H9 (cell line): ENCODE measurements around the gene BCL2L1. TPM values are rescaled to one million over a fixed set of nuclear protein-coding genes. Genes with fewer than 3 reads are reported as not detected.

ENCODE experiments used
- DNase-seq: peaks from one replicate; pipeline ENCODE4 v3.0.0-alpha.2; 2017
- H2AFZ ChIP-seq: one replicate; pipeline ENCODE4 v1.6.1; 2013; ENCODE audit warnings: mild to moderate bottlenecking, low read length, control low read depth, moderate library complexity
- H2AK5ac ChIP-seq: 2 replicates; pipeline ENCODE4 v1.6.1; 2013; ENCODE audit warnings: low read length, control low read depth, mixed read lengths; ENCODE audit not compliant: insufficient read length
- H2BK120ac ChIP-seq: one replicate; pipeline ENCODE4 v1.6.1; 2013; ENCODE audit warnings: low read depth, mild to moderate bottlenecking, low read length, control low read depth, inconsistent platforms; ENCODE audit not compliant: poor library complexity, severe bottlenecking
- H2BK12ac ChIP-seq: 2 replicates; pipeline ENCODE4 v1.6.1; 2013; ENCODE audit warnings: low read length, control low read depth, mixed read lengths, low read depth; ENCODE audit not compliant: insufficient read length
- H2BK15ac ChIP-seq: 2 replicates; pipeline ENCODE4 v1.6.1; 2013; ENCODE audit warnings: low read depth, low read length, control low read depth
- H2BK20ac ChIP-seq: one replicate; pipeline ENCODE4 v1.6.1; 2013; ENCODE audit warnings: low read depth, mild to moderate bottlenecking, low read length, control low read depth, inconsistent platforms; ENCODE audit not compliant: poor library complexity, severe bottlenecking
- H2BK5ac ChIP-seq: 2 replicates; pipeline ENCODE4 v1.6.1; 2013; ENCODE audit warnings: low read length, control low read depth, mixed read lengths; ENCODE audit not compliant: insufficient read length
- H3K14ac ChIP-seq: 2 replicates; pipeline ENCODE4 v1.6.1; 2013; ENCODE audit warnings: low read length, control low read depth; ENCODE audit not compliant: insufficient read depth
- H3K18ac ChIP-seq: 2 replicates; pipeline ENCODE4 v1.6.1; 2013; ENCODE audit warnings: low read depth, mild to moderate bottlenecking, mixed read lengths, low read length, control low read depth; ENCODE audit not compliant: insufficient read length
- H3K23ac ChIP-seq: 2 replicates; pipeline ENCODE4 v1.6.1; 2013; ENCODE audit warnings: low read length, control low read depth, mixed read lengths, low read depth; ENCODE audit not compliant: insufficient read length
- H3K23me2 ChIP-seq: 2 replicates; pipeline ENCODE4 v1.6.1; 2013; ENCODE audit warnings: low read depth, mild to moderate bottlenecking, mixed read lengths, low read length, control low read depth; ENCODE audit not compliant: insufficient read length, poor library complexity, severe bottlenecking
- H3K27ac ChIP-seq: 2 replicates; pipeline ENCODE4 v1.5.1; 2013; ENCODE audit warnings: low read length, control low read depth, mixed read lengths, low read depth; ENCODE audit not compliant: insufficient read length
- H3K27me3 ChIP-seq: 2 replicates; pipeline ENCODE4 v1.6.1; 2013; ENCODE audit warnings: low read length, control low read depth, inconsistent platforms; ENCODE audit not compliant: insufficient read depth
- H3K4ac ChIP-seq: 2 replicates; pipeline ENCODE4 v1.6.1; 2013; ENCODE audit warnings: low read depth, mild to moderate bottlenecking, control low read depth, inconsistent platforms, low read length, moderate library complexity
- H3K4me1 ChIP-seq: 2 replicates; pipeline ENCODE4 v1.6.1; 2013; ENCODE audit warnings: low read length, control low read depth, inconsistent platforms; ENCODE audit not compliant: insufficient read depth
- H3K4me2 ChIP-seq: 2 replicates; pipeline ENCODE4 v1.6.1; 2013; ENCODE audit warnings: low read length, control low read depth, mixed read lengths; ENCODE audit not compliant: insufficient read length, insufficient read depth
- H3K56ac ChIP-seq: 2 replicates; pipeline ENCODE4 v1.6.1; 2013; ENCODE audit warnings: low read depth, mild to moderate bottlenecking, mixed read lengths, low read length, control low read depth; ENCODE audit not compliant: insufficient read length
- H3K79me1 ChIP-seq: 2 replicates; pipeline ENCODE4 v1.6.1; 2013; ENCODE audit warnings: low read depth, mild to moderate bottlenecking, moderate library complexity, low read length, control low read depth, inconsistent platforms; ENCODE audit not compliant: insufficient read depth, poor library complexity, severe bottlenecking
- H3K79me2 ChIP-seq: 2 replicates; pipeline ENCODE4 v1.6.1; 2013; ENCODE audit warnings: low read length, control low read depth, inconsistent platforms; ENCODE audit not compliant: insufficient read depth
- H3K9ac ChIP-seq: 2 replicates; pipeline ENCODE4 v1.6.1; 2013; ENCODE audit warnings: low read length, control low read depth, mixed read lengths; ENCODE audit not compliant: insufficient read length; ENCODE audit errors: extremely low read depth
- H3K9me3 ChIP-seq: one replicate; pipeline ENCODE4 v1.6.1; 2013; ENCODE audit warnings: low read depth, low read length, inconsistent platforms; ENCODE audit not compliant: control insufficient read depth
- H3T11ph ChIP-seq: one replicate; pipeline ENCODE4 v1.6.1; 2013; ENCODE audit warnings: mild to moderate bottlenecking, low read length, control low read depth, inconsistent platforms
- H4K20me1 ChIP-seq: one replicate; pipeline ENCODE4 v1.6.1; 2013; ENCODE audit not compliant: control insufficient read depth, insufficient read length, insufficient read depth
- H4K5ac ChIP-seq: 2 replicates; pipeline ENCODE4 v1.6.1; 2013; ENCODE audit warnings: low read depth, mild to moderate bottlenecking, mixed read lengths, low read length, control low read depth; ENCODE audit not compliant: insufficient read length
- H4K8ac ChIP-seq: replicated peaks from 2 replicates; pipeline ENCODE4 v1.6.1; 2013; ENCODE audit warnings: low read length, control low read depth, mixed read lengths, low read depth; ENCODE audit not compliant: insufficient read length
- H4K91ac ChIP-seq: 2 replicates; pipeline ENCODE4 v1.6.1; 2013; ENCODE audit warnings: low read depth, mild to moderate bottlenecking, moderate library complexity, mixed read lengths, low read length, control low read depth; ENCODE audit not compliant: insufficient read length
- H3K27ac Mint-ChIP-seq, 3 experiments: 2 replicates in 2 of 3; 3 replicates in 1 of 3; pipeline ENCODE4 v1.8.0; 2020 to 2021; ENCODE audit warnings: mixed read lengths in 3 of 3, mild to moderate bottlenecking in 1 of 3, moderate library complexity in 1 of 3
- H3K27me3 Mint-ChIP-seq: 2 replicates; pipeline ENCODE4 v1.8.0; 2021; ENCODE audit warnings: low read depth, mild to moderate bottlenecking, moderate library complexity, mixed read lengths
- H3K36me3 Mint-ChIP-seq, 3 experiments: 2 replicates in 2 of 3; 3 replicates in 1 of 3; pipeline ENCODE4 v1.8.0; 2020 to 2021; ENCODE audit warnings: low read depth in 3 of 3, mixed read lengths in 3 of 3; ENCODE audit not compliant: insufficient read depth in 1 of 3
- H3K4me1 Mint-ChIP-seq, 2 experiments: 2 replicates each; pipeline ENCODE4 v1.8.0; 2020; ENCODE audit warnings: mixed read lengths in 2 of 2
- H3K4me3 Mint-ChIP-seq, 2 experiments: 2 replicates in 1 of 2; 3 replicates in 1 of 2; pipeline ENCODE4 v1.8.0; 2020 to 2021; ENCODE audit warnings: mild to moderate bottlenecking in 2 of 2, mixed read lengths in 2 of 2, moderate library complexity in 1 of 2
- H3K9me3 Mint-ChIP-seq, 2 experiments: 2 replicates in 1 of 2; 3 replicates in 1 of 2; pipeline ENCODE4 v1.8.0; 2020; ENCODE audit warnings: mild to moderate bottlenecking in 2 of 2, mixed read lengths in 2 of 2, moderate library complexity in 1 of 2
- WGBS: extraction: QIAGEN DNeasy Blood & Tissue Kit; methylation state at CpG from one replicate; pipeline ENCODE4 v1.1.7; 2013; ENCODE audit warnings: missing lambda C conversion rate, low lambda C conversion rate, mixed read lengths; ENCODE audit not compliant: insufficient read length; ENCODE audit errors: extremely low coverage; 5-methylcytosine and 5-hydroxymethylcytosine counted together
- total RNA-seq: library from RNA; stranded (reverse); gene quantifications from 2 replicates; pipeline ENCODE4 v1.2.1, GENCODE V29; 2021
- TF ChIP-seq, protein P1 (sequence below): fragments of 200-600 bp; sonication (generic); conservative IDR thresholded peaks from 3 replicates; pipeline ENCODE4 v1.8.0; 2021; ENCODE audit warnings: antibody characterized with exemption, mild to moderate bottlenecking

Gene BCL2L1
- total RNA-seq, 1 experiment from 2014 or later: 105 TPM

DNA sequence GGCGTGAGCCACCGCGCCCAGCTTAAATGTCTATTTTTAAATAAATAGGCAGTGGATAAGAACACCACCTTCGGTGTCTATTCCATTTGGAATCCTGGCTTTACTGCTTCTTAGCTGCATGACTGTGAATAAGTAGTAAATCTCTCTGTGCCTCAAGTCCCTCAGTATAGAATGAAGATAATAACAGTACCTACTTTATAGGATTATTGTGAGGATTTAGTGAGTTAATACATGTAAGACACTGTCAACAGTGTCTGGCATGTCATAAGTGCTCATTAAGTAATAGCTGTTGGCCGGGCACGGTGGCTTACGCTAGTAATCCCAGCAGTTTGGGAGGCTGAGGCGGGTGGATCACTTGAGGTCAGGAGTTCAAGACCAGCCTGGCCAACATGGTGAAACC lies 26.6 kb upstream of the BCL2L1 start:
- peaks cover 8% of the 10 kb centered on the region; the same call in 1 of the 2 replicates for H3K79me2 ChIP-seq
- H3K27me3 ChIP-seq: no peaks in the 10 kb centered on the region
- H4K20me1 ChIP-seq: no peaks in the 10 kb centered on the region

More for the DNA sequence above, 26.6 kb upstream of the BCL2L1 start:
- Histone ChIP-seq H3K9me3 (no peaks in the 10 kb centered on the region), H2BK5ac (no peak overlapping the region), H3K9ac (no peak overlapping the region), H3K4ac (no peak overlapping the region), H2BK12ac (no peak overlapping the region), H3K27ac (no peak overlapping the region), H3K56ac (no peak overlapping the region), H2BK15ac (no peak overlapping the region), H3K4me1 (no peaks in the 10 kb centered on the region), H3K23ac (no peak overlapping the region), H4K5ac (no peak overlapping the region), H3K14ac (no peak overlapping the region), H2BK20ac (no peak overlapping the region), H2AK5ac (no peak overlapping the region), H4K91ac (no peak overlapping the region), H3K4me2 (no peak overlapping the region), H2AFZ (no peak overlapping the region), H4K8ac (no peak overlapping the region), H3K79me1 (peaks cover 10% of the 10 kb centered on the region), H3K18ac (no peak overlapping the region), H3K23me2 (no peaks in the 10 kb centered on the region), H2BK120ac (no peak overlapping the region), H3T11ph (no peak overlapping the region)
- DNase-seq: no peak
- Mint-ChIP-seq H3K27me3 (no peaks in the 10 kb centered on the region), H3K27ac (peak overlapping the region in 1 of 3 experiments; percentile 52; a peak in 1 of 7 replicates), H3K4me1 (peaks cover 3 to 9% of the 10 kb centered on the region in 2 experiments; a peak in 3 of 4 replicates), H3K4me3 (no peak overlapping the region), H3K9me3 (no peaks in the 10 kb centered on the region), H3K36me3 (peaks cover 15 to 60% (median 37%) of the 10 kb centered on the region in 3 experiments; a peak in 6 of 7 replicates)
- no CpG with 5 or more reads among the region's 8 CpGs for WGBS
- TF ChIP-seq, protein P1, sequence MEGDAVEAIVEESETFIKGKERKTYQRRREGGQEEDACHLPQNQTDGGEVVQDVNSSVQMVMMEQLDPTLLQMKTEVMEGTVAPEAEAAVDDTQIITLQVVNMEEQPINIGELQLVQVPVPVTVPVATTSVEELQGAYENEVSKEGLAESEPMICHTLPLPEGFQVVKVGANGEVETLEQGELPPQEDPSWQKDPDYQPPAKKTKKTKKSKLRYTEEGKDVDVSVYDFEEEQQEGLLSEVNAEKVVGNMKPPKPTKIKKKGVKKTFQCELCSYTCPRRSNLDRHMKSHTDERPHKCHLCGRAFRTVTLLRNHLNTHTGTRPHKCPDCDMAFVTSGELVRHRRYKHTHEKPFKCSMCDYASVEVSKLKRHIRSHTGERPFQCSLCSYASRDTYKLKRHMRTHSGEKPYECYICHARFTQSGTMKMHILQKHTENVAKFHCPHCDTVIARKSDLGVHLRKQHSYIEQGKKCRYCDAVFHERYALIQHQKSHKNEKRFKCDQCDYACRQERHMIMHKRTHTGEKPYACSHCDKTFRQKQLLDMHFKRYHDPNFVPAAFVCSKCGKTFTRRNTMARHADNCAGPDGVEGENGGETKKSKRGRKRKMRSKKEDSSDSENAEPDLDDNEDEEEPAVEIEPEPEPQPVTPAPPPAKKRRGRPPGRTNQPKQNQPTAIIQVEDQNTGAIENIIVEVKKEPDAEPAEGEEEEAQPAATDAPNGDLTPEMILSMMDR: no peak
